T follicular helper cell (primary cell): ENCODE data around the gene JAM2.
"Not testable (repeated sequence)": the region's sequence is repeated elsewhere in the genome, so short reads cannot be mapped to it uniquely, and the experiment has no call there.

Source experiments
- DNase-seq: peaks from one replicate; pipeline ENCODE4 v3.0.0-alpha.2; 2020; ENCODE audit warnings: low read depth

Gene JAM2

DNA sequence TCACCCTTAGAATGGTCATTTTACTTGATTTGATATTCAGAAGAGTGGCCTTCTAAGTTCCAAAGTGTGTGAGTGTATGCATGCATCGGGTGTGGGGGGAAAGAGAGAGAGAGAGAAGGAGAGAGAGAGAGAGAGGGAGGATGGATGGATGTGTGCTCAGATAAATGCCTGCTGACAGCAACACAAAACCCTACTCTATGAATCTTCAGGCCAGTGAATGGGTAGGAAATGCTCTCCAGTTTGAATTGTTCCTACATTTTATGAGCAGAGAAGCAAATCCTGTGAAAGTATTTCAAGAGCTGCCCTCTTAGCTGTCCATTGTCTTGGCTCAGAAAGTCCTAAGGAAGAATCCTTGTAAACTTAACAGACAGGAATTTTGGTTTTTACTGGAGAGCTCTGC, 7.4 kb downstream of the JAM2 start:
- DNase-seq, result no peak

- no peak for DNase-seq
These were observed 8.6 kb downstream of the JAM2 start for GRCh38 chr21:25647647-25648046.

GRCh38 chr21:25649146-25649545, 10.1 kb downstream of the JAM2 start:
- no peak for DNase-seq

- no peak for DNase-seq
These were observed 17.4 kb downstream of the JAM2 start for GRCh38 chr21:25656412-25656811.

GRCh38 chr21:25657140-25657539, 18.1 kb downstream of the JAM2 start:
- no peak for DNase-seq

GRCh38 chr21:25658427-25659035, 19.5 kb downstream of the JAM2 start:
- DNase-seq, result no peak

DNA sequence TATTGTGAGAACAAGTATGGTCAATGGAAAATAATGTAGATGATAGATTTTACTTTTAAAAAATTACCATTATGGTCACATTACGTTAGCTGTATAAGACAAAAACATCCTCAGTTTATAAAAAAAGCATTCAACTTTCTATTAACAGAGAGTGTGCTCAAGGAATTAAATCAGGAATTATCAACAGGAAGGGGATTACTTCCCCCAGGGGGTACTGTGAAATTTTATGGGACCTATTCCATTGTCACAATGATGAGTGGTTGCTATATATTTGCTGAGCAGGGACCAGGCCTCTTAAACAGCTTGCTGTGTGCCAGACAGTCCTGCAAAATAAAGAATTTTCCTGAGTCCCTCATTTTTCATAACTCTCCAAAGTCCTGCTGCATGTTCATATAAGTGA, 21.2 kb downstream of the JAM2 start:
- DNase-seq, result no peak

- DNase-seq, result no peak
These were observed 25.5 kb downstream of the JAM2 start for GRCh38 chr21:25664491-25664931.

- no peak for DNase-seq
These were observed 31.7 kb downstream of the JAM2 start for GRCh38 chr21:25670726-25671125.

- DNase-seq, result no peak
These were observed 37.4 kb downstream of the JAM2 start for GRCh38 chr21:25676451-25676850.

- no peak for DNase-seq
These were observed 43.3 kb downstream of the JAM2 start for GRCh38 chr21:25682382-25682781.

- DNase-seq, result no peak
These were observed 48.7 kb downstream of the JAM2 start for GRCh38 chr21:25687787-25688186.

- DNase-seq, result no peak
These were observed 49.5 kb downstream of the JAM2 start for GRCh38 chr21:25688275-25689155.

DNA sequence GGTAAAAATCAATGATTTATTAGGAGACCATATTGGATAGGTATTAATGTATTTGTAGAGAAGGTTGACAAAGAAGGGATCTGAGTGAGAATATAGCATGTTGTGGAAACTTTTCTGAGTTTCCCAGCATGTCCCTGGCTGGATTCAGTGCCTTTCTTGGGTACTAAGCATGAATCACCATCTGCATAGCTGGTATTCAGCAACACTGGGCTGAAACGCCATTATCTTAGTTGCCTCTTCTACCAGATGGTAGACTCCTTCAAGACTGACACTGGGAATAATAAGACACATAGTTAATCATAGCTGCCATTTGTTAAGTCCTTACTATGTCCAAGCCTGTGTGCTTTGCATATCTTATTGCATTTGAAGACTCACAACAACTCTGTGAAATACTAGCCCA, 50.2 kb downstream of the JAM2 start:
- DNase-seq, result no peak

- no peak for DNase-seq
These were observed 52.9 kb downstream of the JAM2 start for GRCh38 chr21:25691976-25692375.

DNA sequence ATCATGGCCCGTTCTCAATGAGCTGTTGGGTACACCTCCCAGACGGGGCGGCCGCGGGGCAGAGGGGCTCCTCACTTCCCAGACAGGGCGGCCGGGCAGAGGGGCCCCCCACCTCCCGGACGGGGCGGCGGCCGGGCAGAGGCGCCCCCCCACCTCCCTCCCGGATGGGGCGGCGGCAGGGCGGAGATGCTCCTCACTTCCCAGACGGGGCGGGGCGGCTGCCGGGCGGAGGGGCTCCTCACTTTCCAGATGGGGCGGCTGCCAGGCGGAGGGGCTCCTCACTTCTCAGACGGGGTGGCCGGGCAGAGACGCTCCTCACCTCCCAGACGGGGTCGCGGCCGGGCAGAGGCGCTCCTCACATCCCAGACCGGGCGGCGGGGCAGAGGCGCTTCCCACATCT, 56.4 kb downstream of the JAM2 start:
- not testable (repeated sequence) for DNase-seq

GRCh38 chr21:25700741-25701140, 61.7 kb downstream of the JAM2 start:
- DNase-seq, result no peak

DNA sequence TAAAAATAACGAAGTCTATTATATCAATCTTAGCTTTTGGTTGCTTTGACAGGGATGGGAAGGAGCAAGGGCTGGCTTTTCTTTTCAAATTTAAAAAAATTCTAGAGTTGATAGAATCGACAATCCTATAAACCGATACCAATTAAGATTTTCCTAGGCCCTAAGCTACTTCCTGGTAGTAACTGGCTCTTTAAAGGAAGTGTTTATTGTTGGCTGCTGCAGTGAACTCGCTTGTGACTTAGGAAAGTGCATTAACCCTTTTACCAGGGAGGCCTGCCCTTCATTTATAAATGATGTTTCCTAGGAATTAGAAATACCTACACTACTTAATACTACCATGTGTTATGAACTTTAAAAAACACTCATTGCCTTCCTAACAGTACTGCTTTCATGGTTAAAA, 62.5 kb downstream of the JAM2 start:
- no peak for DNase-seq

GRCh38 chr21:25708467-25709065, 69.5 kb downstream of the JAM2 start:
- peak; percentile 22 for DNase-seq

DNA sequence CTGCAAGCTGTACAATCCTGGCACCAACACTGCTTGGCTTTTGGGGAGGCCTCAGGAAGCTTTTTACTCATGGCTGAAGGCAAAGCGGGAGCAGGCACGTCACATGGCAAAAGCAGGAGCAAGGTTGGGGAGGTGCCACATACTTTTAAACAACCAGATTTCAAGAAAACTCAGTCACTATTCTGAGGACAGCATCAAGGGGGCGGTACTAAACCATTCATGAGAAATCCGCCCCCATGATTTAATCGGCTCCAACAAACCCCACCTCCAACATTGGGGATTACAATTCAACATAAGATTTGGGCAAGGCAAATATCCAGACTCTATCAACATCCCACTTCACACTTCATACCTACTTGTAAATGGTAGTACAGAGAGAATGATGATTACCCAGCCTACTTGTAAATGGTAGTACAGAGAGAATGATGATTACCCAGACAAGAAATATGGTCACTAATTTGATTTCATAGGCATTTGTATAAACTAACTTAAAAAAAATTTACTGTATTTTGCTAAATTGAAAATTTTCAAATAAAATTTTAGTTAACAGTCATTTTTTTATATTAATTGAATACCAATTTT, 70.7 kb downstream of the JAM2 start:
- no peak for DNase-seq

GRCh38 chr21:25710550-25710949, 71.5 kb downstream of the JAM2 start:
- DNase-seq, result no peak

DNA sequence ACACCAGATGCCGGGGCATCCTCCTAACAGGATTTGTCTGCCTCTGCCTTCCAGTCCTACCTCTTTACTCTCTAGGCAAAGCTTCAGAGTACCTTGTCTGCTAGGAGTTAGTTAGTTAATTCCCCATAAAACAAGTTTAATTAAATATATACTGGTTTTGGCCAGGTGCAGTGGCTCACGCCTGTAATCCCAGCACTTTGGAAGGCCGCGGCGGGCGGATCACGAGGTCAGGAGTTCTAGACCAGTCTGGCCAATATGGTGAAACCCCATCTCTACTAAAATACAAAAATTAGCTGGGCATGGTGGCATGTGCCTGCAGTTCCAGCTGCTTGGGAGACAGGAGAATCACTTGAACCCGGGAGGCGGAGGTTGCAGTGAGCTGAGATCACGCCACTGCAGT, 75.0 kb downstream of the JAM2 start:
- not testable (repeated sequence) for DNase-seq
